Measurements from ENCODE around the gene ODAD4. TPM values are rescaled to one million over a fixed set of nuclear protein-coding genes. Genes with fewer than 3 reads are reported as not detected.
"Not testable (repeated sequence)": the region's sequence is repeated elsewhere in the genome, so short reads cannot be mapped to it uniquely, and the experiment has no call there.

ODAD4 gene
- total RNA-seq, 1 donor from 2014 or later: 0.48 TPM

- DNase-seq (ENCODE audit: low spot score): no peak
Observed at GRCh38 chr17:42000413-42001133, 70.2 kb downstream of the ODAD4 start.

DNA sequence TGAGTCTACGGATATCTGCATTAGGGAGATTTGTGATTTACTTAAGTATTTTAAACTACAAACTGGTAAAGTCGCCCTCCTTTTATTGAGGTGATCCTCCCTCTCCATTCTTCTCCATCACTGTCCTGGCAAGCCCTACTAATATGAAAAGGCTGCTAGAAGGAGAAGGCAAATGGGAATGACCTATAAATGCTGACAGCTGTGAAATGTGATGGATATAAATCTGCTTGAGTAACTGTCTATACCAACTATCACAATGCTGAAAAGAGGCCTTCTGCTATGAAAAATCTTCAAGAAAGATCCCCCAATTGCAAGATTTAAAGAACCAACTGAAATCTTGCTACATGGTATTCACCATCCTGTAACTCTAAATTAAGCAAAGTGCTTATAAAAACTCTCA is 71.3 kb downstream of the ODAD4 start:
- no peak for DNase-seq (ENCODE audit: low spot score)

GRCh38 chr17:42002175-42002791 is 71.9 kb downstream of the ODAD4 start:
- DNase-seq (ENCODE audit: low spot score): no peak

DNA sequence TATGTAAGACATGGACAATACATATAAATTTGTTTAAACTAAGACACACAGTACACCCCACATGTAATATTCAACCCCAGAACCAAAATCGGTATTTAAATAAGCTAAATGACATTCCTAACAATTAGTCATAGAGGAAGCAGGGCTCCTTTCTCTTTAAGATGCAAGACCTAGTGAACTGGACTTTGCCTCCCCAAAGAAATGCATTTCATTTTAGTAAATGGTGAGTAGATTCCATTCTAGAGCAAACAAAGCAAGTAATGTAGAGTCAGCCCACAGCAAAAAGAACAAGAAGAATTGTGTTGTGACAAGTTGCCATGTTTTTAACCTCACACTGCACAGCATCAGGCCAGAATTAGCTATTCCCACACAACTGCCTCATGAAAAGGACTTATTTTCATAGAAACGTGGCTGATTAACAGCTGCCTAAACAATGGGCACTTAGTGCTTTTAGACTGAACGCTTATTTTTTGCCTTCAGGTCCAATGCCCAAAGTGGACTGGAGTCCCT is 72.4 kb downstream of the ODAD4 start:
- no peak for DNase-seq (ENCODE audit: low spot score)

GRCh38 chr17:42005166-42005565 is 74.7 kb downstream of the ODAD4 start:
- DNase-seq (ENCODE audit: low spot score): no peak

DNA sequence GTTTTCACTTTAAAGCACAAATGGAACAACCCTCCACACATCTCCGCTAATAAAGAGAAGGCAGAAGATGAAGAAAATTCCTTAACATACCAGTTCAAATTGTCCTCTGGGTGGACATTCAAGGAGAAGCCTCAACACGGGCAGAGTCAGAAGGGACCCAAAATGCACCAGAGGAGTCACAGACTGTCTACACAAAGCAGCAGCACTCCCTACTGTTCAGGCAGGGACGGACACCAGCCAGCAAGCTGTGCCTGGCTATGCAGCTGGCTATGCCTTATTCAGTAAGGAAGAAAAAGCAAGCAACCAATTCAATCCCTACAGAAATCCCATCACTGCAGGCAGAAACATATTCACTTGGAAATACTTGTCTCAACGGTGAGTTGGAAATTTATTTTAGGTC is 78.8 kb downstream of the ODAD4 start:
- peak; percentile 39 for DNase-seq (ENCODE audit: low spot score)

DNA sequence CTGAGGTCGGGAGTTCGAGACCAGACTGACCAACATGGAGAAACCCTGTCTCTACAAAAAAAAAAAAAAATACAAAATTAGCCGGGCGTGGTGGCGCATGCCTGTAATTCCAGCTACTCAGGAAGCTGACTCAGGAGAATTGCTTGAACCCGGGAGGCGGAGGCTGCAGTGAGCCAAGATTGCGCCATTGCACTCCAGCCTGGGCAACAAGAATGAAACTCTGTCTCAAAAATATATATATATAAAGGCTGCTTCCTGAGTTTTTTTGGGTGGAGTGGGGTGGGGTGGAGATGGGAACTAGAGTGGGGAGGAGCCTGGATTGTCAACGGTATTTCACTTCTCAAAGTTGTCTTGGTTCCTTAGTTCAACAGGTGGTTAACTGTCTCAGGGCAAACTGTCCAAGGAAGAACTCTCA is 79.9 kb downstream of the ODAD4 start:
- DNase-seq (ENCODE audit: low spot score): peak; percentile 11

DNA sequence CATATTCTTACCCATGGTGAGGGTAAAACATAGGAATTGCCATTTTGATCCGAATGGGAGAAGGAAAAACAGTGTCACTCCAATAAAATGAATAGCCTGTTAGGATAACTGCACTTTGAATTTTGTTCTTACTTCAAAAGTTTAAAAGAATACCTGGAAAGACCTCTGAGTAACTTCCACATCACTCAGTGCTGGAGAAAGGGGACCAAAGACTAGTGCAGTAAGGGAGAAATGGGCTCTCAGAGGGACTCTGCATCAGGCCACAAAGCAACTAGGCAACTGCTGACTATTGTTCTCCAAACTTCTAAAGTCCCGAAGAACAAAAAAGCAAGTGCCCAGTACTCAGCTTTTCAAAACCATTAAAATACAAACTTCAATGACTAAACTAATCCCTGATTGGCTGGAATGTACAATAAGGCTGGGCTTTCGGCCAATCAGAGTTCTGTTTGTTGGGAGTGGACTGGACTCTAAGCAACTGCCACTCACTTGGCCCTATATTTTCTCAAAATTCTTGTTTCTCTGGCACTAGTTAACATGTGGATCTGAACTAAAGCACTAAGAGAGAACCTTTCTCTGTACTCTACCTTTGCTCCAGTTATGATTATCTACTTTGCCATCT is 80.6 kb downstream of the ODAD4 start:
- DNase-seq (ENCODE audit: low spot score): no peak

DNA sequence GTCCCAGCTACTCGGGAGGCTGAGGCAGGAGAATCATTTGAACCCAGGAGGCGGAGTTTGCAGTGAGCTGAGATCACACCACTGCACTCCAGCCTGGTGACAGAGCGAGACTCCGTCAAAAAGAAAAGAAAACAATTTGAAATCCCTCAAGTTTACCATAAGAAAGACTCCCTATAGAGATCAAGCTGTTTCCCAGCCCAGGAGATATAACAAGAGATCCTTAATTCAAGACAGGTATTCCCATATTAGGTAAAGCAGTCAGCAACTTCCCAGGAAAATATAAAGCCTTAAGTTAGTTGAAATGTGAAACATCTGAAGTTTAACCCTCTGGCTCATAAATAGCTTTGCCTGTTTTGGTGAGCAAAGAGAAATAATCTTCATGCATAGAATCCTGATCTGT is 81.9 kb downstream of the ODAD4 start:
- not testable (repeated sequence) for DNase-seq (ENCODE audit: low spot score)

DNA sequence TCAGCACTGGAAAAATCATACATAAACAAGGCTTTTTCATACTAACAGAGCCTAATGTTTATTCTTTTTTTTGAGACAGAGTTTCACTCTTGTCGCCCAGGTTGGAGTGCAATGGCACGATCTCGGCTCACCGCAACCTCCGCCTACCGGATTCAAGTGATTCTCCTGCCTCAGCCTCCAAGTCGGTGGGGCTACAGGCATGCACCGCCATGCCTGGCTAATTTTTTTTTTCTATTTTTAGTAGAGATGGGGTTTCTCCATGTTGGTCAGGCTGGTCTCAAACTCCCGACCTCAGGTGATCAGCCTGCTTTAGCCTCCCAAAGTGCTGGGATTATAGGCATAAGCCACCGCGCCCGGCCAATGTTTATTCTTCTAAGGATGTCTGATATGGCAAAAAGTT is 83.3 kb downstream of the ODAD4 start:
- DNase-seq (ENCODE audit: low spot score): not testable (repeated sequence)

Other genes with a start within 250 kb of the ODAD4 start
- 972 TPM for gene EIF1, start 241.7 kb upstream of the ODAD4 start, total RNA-seq
- gene GAST, start 218.3 kb upstream of the ODAD4 start, total RNA-seq: not detected
- gene HAP1, start 196.0 kb upstream of the ODAD4 start, total RNA-seq: 0.13 TPM
- gene JUP, start 143.9 kb upstream of the ODAD4 start, total RNA-seq: 16.2 TPM
- 5.6 TPM for gene P3H4, start 118.7 kb upstream of the ODAD4 start, total RNA-seq
- 35.7 TPM for gene FKBP10, start 117.6 kb upstream of the ODAD4 start, total RNA-seq
- gene NT5C3B, start 94.4 kb upstream of the ODAD4 start, total RNA-seq: 43.8 TPM
- 0.74 TPM for gene KLHL10, start 92.8 kb upstream of the ODAD4 start, total RNA-seq
- gene KLHL11, start 65.2 kb upstream of the ODAD4 start, total RNA-seq: 10.8 TPM
- 140 TPM for gene ACLY, start 11.7 kb upstream of the ODAD4 start, total RNA-seq
- gene CNP, start 36.2 kb downstream of the ODAD4 start, total RNA-seq: 84.0 TPM
- gene DNAJC7, start 86.8 kb downstream of the ODAD4 start, total RNA-seq: 74.8 TPM
- gene NKIRAS2, start 89.5 kb downstream of the ODAD4 start, total RNA-seq: 30.9 TPM
- gene C17orf113, start 120.0 kb downstream of the ODAD4 start, total RNA-seq: 0.13 TPM
- gene ZNF385C, start 167.9 kb downstream of the ODAD4 start, total RNA-seq: not detected
- gene DHX58, start 182.1 kb downstream of the ODAD4 start, total RNA-seq: 13.2 TPM
- 36.2 TPM for gene KAT2A, start 190.8 kb downstream of the ODAD4 start, total RNA-seq
- gene HSPB9, start 192.2 kb downstream of the ODAD4 start, total RNA-seq: not detected
- gene RAB5C, start 224.4 kb downstream of the ODAD4 start, total RNA-seq: 180 TPM

Data from mesenteric fat pad (tissue), 1 donor.